GM19438 (cell line): ENCODE results near the gene C2CD2.

Experiments
- ATAC-seq: cut with Tn5 transposase; IDR thresholded peaks from one replicate; pipeline ENCODE4 v1.9.1; 2021; ENCODE audit warnings: low read depth; ENCODE audit not compliant: unreplicated experiment

The C2CD2 gene

DNA sequence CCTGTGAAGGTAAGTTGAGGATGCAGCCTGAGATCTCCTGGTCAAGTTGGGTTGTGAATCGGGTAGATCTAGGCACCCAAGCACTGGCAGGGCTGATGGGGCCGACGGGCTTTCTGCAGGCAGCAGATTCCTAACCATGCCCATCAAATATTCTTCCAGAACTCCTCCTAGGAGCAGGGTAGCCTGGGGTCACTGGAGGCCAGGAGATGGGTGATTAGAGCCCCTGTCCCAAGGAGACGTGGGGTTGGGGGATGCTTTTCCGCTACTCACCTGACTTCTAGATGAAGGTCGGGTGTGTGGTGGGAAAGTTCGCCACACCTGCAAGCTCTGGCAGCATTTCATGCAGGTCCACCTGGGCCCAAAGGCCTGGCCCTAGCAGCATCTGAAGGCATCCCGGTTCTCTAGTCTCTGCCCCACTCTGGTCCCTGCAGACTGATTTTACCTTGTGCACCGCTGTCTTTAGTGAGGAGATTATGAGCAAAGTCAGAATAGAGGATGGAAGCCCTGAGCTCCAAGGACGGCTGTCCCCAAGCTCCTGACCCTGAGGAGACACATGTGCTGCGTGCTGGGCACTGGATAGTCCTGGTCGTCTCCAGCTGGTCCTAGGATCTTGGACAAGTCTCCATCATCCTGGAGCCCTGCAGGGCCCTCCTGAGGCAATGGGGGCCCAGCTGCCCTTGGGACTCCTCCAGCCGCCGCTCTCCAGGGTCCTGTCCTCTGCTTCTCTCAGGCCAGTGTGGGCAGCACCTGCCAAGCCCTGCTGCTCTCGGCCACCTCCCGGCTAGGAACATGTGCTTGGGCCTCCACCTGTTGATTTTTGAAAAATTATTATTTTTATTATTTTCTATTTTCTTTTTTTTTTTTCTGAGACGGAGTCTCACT, 21.8 kb upstream of the C2CD2 start:
- ATAC-seq: no peak

- ATAC-seq: no peak
Measured at GRCh38 chr21:41974752-41975053, 20.9 kb upstream of the C2CD2 start.

- ATAC-seq: peak; percentile 64
Measured at GRCh38 chr21:41973861-41974751, 20.3 kb upstream of the C2CD2 start.

DNA sequence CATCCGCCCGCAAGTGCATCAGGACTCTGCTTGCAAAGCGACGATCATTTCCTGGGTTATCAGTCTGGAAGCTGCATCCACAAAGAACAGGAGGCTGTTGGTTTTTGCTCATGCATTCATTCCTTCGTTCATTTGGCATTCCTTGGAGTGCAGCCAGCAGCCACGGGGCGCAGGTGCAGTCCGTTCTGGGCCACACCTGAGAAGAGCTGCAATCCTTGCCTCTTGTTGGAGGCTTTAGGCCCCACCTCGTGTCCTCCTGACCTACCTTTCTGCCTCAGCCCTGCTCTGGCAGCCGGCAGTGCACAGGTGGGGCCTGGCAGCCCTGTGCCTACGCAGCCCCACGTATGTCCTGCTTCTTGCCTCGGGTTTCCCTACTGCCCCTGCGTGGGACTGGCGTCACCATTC, 19.6 kb upstream of the C2CD2 start:
- ATAC-seq: no peak

- ATAC-seq: no peak
Measured at GRCh38 chr21:41972511-41973205, 18.8 kb upstream of the C2CD2 start.

GRCh38 chr21:41971891-41972290, 18.1 kb upstream of the C2CD2 start:
- no peak for ATAC-seq

DNA sequence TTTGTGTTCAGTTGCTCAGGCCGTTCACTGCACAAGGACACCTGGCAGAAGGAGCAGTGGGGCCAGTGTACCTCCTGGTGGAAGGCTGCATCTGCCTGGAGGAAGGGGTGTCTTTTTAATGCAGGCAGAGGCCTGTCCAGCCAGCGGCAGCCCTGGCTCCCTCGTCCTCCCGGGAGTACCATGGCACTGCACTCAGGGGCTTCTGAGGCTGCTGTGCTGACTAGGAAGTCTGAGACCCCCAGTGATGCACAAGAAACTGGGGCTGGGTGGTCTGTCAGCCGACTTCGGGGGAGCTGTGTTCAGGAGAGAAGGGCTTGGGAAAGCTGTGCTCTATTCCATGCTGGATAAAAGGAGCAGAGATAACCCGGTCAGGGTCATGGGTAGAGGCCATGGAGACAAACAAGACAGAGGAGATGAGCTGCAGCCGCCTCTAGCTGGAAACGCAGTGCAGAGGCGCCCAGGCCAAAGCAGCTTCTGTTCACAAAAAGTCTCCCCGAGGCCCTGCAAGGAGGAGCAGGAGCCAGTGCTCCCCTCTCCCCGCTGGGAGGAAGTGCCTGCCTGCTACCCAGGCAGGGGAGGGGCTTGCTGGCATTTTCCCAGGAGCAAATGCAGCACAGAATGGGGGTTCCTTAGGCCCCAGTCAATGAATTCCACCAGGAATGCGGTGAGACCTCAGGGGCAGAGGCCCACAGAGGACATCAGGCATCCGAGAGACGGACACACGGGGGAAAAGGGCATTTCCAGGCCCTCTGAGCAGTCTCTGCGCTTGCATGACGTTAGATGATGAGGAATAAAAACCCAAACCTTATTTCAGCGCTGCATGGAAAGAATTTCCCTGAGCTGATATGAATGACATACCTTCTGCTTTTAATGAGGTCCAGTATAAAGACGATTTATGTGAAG, 17.2 kb upstream of the C2CD2 start:
- no peak for ATAC-seq

- ATAC-seq: no peak
Measured at GRCh38 chr21:41970106-41970391, 16.2 kb upstream of the C2CD2 start.

GRCh38 chr21:41967708-41968107, 13.9 kb upstream of the C2CD2 start:
- no peak for ATAC-seq

DNA sequence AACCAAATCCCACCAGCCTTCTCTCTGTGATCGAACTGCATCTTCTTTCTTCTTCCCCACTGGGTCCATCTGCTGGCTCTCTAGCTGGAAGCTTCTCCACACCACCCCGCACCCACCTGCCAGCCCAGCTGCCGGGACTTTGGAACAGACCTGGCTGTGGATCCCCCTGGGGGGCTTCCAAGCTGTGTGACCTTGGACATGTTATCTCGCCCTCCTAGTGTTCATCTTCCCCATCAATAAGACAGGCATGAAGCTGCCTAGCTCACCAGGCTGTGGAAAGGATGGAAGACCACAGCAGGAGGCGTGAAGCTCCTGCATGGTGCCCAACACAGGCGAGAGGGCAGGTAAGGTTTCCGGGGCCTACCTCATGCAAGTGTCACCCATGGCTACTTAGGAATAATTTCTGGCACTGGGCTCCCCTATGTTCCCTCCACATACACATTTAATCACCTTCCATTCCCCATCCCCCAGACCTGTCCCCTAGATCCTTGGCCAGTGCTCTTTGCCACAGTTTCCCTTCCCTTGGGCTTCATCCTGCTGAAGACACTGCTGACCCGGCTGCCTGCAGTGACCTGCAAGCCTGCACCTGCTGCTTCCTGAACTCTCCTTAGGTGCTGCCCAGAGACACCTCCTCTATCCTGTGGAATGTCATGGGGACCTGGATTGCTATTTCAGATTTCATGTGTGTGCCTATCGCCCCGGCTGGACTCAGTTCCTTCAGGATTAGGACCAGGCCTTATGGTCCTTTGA, 13.2 kb upstream of the C2CD2 start:
- ATAC-seq: no peak

GRCh38 chr21:41966041-41966833, 12.4 kb upstream of the C2CD2 start:
- ATAC-seq: no peak

GRCh38 chr21:41965461-41966013, 11.7 kb upstream of the C2CD2 start:
- ATAC-seq: no peak

DNA sequence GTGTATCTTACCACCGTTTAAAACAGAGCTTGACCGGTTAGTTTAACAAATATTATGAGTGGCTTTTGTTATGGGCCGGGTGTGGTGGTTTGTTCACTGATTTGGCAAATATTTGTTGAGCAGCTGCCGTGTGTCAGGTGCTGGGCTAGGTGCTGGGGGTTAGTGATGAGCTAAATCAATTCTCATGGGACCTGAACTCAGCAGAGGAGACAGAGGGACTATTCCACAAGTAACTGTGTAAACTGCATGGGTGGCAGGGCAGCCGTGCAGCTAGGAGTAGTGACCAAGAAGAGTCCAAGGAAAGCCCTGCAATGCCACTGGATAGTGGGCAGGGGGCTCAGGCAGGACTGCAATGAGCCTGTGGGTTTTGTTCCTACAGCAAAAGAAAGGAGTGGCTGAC, 11.2 kb upstream of the C2CD2 start:
- ATAC-seq: no peak

DNA sequence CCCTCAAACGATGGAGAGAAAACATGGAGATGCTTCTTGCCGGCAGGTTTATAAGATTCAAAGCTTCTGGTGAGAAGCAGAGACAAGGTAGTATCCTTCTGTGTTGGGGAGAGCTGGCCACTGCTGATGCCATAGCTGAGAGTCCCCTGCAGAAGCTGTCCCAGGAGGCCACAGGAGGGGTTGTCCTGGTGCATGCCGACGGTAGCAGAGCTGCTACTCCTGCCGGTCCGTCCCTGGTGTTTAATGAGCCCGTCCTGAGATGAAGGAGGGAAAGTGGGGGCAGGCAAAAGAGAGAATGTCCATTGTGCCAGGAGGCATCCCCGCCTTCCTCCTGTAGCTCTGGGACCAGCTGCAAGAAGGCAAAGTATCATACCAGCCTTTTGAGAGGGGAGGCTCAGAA, 10.4 kb upstream of the C2CD2 start:
- no peak for ATAC-seq

- ATAC-seq: no peak
Measured at GRCh38 chr21:41962425-41962966, 8.7 kb upstream of the C2CD2 start.

DNA sequence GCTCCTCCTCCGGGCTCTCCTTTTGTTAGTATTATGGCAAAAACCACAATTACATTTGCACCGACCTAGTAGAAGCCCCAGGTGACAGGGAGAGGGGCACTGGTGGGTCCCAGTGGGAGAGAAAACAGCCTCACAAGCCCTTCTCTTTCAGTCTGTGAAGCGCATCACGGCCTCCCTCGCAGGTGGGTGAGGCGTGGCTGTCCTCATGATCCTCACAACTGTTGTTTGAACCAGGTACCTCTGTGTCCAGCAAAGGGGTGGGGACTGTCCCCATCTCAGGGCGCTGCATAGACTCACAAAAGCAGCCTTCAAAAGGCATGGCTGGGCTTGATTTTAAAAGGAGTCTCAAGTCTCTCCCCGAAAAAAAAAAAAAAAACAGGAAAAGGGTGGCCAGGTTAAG, 7.9 kb upstream of the C2CD2 start:
- ATAC-seq: no peak

DNA sequence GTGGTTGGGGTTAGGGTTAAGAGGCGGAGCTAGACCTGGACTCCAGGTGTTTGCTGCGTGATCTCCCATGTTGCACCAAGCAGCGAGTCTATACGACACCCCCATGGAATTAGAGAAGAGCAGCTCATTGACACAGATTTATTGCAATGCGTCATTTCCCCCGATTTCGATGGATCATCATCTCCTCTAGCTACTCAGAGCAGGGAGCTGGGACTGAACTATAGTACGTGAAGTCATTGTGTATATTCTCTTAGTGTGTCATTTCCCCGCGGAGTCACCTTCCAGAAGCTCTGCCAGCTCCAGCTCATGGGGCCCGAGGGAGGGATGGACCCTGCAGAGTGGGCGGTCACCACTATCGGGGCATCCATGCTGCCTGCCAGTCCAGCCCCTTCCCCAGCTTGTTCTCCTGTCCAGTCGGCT, 7.5 kb upstream of the C2CD2 start:
- ATAC-seq: no peak

GRCh38 chr21:41960386-41960785, 6.6 kb upstream of the C2CD2 start:
- no peak for ATAC-seq
